Left renal cortex interstitium (tissue), 4 donors: ENCODE results near the gene TP53. TPM values are rescaled to one million over a fixed set of nuclear protein-coding genes. Genes with fewer than 3 reads are reported as not detected.

Source experiments
- DNase-seq, 4 donors: peaks; one replicate each; pipeline ENCODE4 v3.0.0-alpha.2; 2013; ENCODE audit warnings: low read depth in 4 of 4, low spot score in 2 of 4, missing footprints in 1 of 4
- polyA plus RNA-seq, 4 donors: library from polyadenylated mRNA; unstranded; fragments of 120-200 nt; gene quantifications; one replicate each; pipeline ENCODE4 v1.2.1, GENCODE V29; 2013; ENCODE audit not compliant: insufficient read length in 4 of 4

Gene TP53
- polyA plus RNA-seq, 4 donors = 63.1 to 78.2 (median 72.6) TPM

- no peak for DNase-seq
These were observed 20.2 kb upstream of the TP53 start for GRCh38 chr17:7707446-7707845.

DNA sequence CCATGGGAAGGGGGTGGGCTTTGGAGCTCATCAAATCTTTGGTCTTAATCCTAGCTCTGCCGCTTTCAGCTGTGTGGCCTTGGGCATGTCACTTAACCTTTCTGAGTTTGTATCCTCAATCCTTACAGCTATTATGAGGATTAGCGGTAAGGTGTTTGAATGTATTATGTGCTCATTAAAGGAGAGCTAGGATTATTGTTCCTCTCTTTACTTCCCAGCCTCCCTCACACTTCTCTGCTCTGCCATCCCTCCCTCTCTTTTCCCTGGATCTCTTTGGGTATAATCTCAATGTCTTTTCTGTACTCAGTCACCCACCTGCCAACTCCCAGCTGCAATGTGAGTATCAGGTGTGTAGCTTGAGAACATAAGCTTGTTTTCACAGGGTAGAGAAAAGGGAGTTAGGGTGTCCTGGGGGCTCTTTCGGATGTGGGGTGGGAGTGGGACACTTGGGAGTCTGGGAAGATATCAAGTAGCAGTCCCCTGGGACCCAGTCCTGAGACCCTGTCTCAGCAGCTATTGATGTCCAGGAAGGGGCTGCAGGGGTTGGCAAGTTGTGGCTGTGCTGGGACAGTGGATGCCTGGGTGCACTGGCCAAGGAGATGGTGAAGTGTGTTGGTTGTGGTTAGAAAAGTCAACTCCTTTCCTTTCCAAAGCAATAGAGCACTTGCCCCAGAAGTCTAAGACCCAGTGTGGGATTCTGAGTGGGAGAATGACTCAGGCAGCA lies 19.5 kb upstream of the TP53 start:
- DNase-seq = no peak

GRCh38 chr17:7705269-7706255 lies 18.3 kb upstream of the TP53 start:
- DNase-seq = no peak

- DNase-seq = peak in 1 of 4 donors; percentile 56
These were observed 17.4 kb upstream of the TP53 start, which contains the start of gene EFNB3 for GRCh38 chr17:7704601-7705268. TSS of gene EFNB3 (plus strand) at chr17:7705202. CDS start at chr17:7705599, 397 bp downstream.

DNA sequence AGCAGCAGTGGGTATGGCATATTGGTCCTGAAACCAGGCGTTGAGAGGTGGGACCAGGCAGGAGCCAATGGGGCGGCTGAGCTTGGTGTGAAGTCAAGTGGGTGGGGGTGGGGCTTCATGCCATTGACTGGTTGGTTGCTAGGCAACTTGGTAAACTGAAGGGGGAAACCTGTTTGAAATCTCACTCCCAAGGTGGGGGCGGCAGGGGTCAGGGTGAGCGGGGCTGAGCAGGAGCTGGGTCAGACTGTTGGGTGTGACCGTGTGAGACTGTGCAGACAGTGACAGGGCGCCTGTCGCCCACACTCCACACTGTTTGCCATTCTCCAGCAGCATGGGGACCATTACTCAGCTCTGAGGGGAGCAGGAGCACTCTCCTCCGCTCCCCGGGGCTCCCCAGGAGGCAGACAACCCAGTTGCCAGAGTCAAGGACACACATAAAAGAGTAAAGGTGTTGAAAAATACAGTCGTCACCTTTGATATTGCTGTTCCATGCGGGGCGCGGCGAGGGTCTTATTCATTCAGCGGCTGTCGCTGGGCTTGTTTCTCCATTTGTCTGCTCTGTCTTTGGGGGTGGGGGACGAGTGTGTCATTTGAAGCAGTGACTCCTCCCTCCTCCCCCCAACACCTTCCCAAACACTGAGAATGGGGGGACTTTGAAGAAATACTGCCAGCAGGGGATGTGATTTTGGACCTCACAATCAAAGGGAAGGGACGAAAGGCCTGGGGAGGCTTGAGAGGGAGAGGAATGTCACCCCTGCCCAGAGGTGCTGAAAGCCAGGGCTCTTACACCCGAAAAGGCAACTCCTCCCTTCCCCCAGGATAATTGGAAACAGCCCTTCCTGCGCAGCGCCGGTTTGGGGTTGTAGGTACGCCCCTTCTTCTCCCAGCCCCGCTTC lies 16.5 kb upstream of the TP53 start:
- peak in 1 of 4 donors; percentile 81 for DNase-seq

GRCh38 chr17:7702776-7703175 lies 15.5 kb upstream of the TP53 start:
- DNase-seq = no peak

GRCh38 chr17:7701681-7702080 lies 14.4 kb upstream of the TP53 start:
- DNase-seq = no peak

DNA sequence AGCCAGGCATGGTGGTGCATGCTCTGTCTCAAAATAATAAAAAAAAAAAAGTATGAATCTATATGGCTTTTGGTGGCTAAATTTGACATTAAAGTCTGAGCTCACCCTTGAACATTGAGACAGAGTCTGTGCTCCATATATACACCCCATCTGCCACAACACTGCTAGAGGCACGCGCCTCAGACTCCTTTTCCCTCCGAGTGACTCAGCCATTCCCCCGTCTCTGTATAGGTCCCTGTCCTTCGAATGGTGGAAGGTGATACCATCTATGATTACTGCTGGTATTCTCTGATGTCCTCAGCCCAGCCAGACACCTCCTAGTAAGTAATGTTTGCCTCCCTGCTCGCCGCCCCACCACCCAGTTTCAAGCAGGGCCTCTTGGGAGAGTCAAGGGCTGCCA lies 13.2 kb upstream of the TP53 start:
- DNase-seq = no peak

GRCh38 chr17:7697828-7698588 lies 10.7 kb upstream of the TP53 start:
- DNase-seq = no peak

- no peak for DNase-seq
These were observed 8.3 kb upstream of the TP53 start for GRCh38 chr17:7695586-7695985.

GRCh38 chr17:7688808-7689316 lies 1.6 kb upstream of the TP53 start:
- DNase-seq = no peak

DNA sequence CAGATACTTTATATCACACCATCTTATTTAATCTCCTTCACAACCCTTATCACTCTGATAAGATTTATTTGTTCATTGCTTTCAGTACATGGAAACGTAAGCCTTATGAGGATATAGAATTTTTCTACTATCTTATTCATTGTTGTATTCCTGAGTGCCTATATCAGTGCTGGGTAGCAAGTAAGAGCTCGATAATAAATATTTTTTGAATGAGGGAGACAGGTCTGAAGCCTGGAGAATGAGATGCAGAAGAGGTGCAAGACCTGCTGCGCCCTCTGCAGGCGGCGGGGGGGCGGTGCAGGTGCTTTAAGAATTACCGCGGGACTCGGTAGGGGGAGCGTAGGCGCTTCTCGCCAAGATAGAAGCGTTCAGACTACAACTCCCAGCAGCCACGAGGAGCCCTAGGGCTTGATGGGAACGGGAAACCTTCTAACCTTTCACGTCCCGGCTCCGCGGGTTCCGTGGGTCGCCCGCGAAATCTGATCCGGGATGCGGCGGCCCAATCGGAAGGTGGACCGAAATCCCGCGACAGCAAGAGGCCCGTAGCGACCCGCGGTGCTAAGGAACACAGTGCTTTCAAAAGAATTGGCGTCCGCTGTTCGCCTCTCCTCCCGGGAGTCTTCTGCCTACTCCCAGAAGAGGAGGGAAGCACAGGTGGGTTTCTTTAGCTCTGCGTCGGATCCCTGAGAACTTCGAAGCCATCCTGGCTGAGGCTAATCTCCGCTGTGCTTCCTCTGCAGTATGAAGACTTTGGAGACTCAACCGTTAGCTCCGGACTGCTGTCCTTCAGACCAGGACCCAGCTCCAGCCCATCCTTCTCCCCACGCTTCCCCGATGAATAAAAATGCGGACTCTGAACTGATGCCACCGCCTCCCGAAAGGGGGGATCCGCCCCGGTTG lies 868 bp upstream of the TP53 start, which contains the start of gene WRAP53:
Gene WRAP53 (plus strand): TSS at position 570 of the 900 bp plus-strand sequence. CDS start 172 bp downstream, at position 742.
- DNase-seq = peak; percentile 91 to 98 (median 95)

GRCh38 chr17:7686222-7687071 lies 843 bp downstream of the TP53 start:
- DNase-seq = peak; percentile 88 to 100 (median 94)

- DNase-seq = peak in 2 of 4 donors; percentile 94 to 96
These were observed 1.6 kb downstream of the TP53 start for GRCh38 chr17:7685533-7686221.

DNA sequence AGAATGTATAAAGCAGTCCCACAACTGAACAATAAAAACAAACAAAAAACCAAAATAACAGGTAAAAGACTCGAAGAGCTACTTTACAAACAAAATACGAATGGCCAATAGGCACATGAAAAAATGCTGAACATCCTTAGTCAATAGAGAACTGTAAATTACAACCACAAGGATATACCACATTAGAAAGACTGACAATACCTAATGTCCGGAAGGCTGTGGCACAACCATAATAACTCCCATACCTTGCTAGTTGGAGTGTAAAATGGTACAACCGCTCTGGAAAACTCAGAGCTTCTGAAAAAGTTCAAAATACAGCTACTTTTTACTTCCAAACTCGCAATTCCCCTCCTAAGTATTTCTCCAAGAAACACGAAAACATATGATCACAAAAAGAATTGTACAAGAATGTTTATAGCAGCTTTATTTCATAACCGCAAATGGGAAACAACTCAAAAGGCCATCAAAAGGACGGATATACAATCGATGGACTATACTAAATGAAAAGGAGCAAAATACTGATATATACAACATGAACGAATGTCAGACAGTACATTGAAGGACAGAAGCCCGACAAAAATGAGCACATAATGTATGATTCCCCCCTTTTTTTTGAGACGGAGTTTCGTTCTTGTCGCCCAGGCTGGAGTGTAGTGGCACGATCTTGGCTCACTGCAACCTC lies 2.3 kb downstream of the TP53 start:
- DNase-seq = no peak
